Panc1 (cell line): ENCODE data around the gene TEAD4. TPM values are rescaled to one million over a fixed set of nuclear protein-coding genes. Genes with fewer than 3 reads are reported as not detected.

Experiments used
- ATAC-seq: fragments of 200-7000 bp; cut with Tn5 transposase; 2 replicates; pipeline ENCODE4 v1.9.1; 2020; ENCODE audit warnings: mild to moderate bottlenecking, moderate library complexity
- BruUV-seq: library from RNA; stranded (reverse); fragments of 400-500 nt; replicated peaks from 2 replicates; lab custom pipeline; 2021; lab: Mats Ljungman, UMichigan
- CTCF ChIA-PET: fragments of 300-600 bp; sonication (Branson Sonifier 250); formaldehyde crosslinking; loops from one replicate; lab custom pipeline; 2022; ENCODE audit warnings: antibody characterized with exemption; lab: Charles Lee
- POLR2A ChIA-PET: fragments of 300-600 bp; sonication (Branson Sonifier 250); formaldehyde crosslinking; loops from one replicate; lab custom pipeline; 2022; ENCODE audit warnings: antibody characterized with exemption; lab: Charles Lee
- DNase-seq: peaks from one replicate; pipeline ENCODE4 v3.0.0-alpha.2; 2010; ENCODE audit warnings: low read depth, low spot score
- H3K27ac ChIP-seq: 2 replicates; pipeline ENCODE4 v1.5.1; 2011; ENCODE audit warnings: mild to moderate bottlenecking, low read length, inconsistent platforms
- H3K27me3 ChIP-seq: fragments of 200-500 bp; sonication (Bioruptor generic); 2 replicates; pipeline ENCODE4 v1.6.0; 2014; ENCODE audit warnings: low read length, inconsistent platforms; ENCODE audit not compliant: control insufficient read depth, insufficient read depth
- H3K36me3 ChIP-seq: fragments of 200-500 bp; sonication (Bioruptor generic); 2 replicates; pipeline ENCODE4 v1.5.1; 2014; ENCODE audit warnings: inconsistent platforms, mild to moderate bottlenecking, low read length, moderate library complexity; ENCODE audit not compliant: control insufficient read depth, insufficient read depth
- H3K4me1 ChIP-seq: 2 replicates; pipeline ENCODE4 v1.5.1; 2011; ENCODE audit warnings: inconsistent platforms, mild to moderate bottlenecking, low read length, moderate library complexity; ENCODE audit not compliant: control insufficient read depth, insufficient read depth
- H3K4me3 ChIP-seq, 2 experiments: 2 replicates each; pipeline ENCODE4 v1.5.1; 2011 to 2012; ENCODE audit warnings: low read depth in 2 of 2, low read length in 2 of 2, mild to moderate bottlenecking in 2 of 2, inconsistent platforms in 1 of 2, moderate library complexity in 1 of 2
- H3K9me3 ChIP-seq: fragments of 200-500 bp; sonication (Bioruptor generic); 2 replicates; pipeline ENCODE4 v1.5.1; 2014; ENCODE audit warnings: low read depth, mild to moderate bottlenecking, inconsistent platforms, low read length, moderate library complexity; ENCODE audit not compliant: control insufficient read depth, insufficient read depth
- POLR2AphosphoS5 ChIP-seq: IDR thresholded peaks from 2 replicates; pipeline ENCODE4 v1.6.1; 2012; ENCODE audit warnings: mild to moderate bottlenecking, low read depth, low read length, moderate library complexity
- SIN3A ChIP-seq: IDR thresholded peaks from 2 replicates; pipeline ENCODE4 v1.6.1; 2012; ENCODE audit warnings: low read depth, mild to moderate bottlenecking, low read length, moderate library complexity, borderline replicate concordance; ENCODE audit not compliant: insufficient read depth
- TCF7L2 ChIP-seq: IDR thresholded peaks from 2 replicates; pipeline ENCODE4 v1.6.1; 2011; ENCODE audit warnings: mild to moderate bottlenecking, low read depth, low read length, inconsistent platforms
- in situ Hi-C: cut with HindIII; loops from 2 replicates; pipeline ENCODE4 v1.10.0; 2016; ENCODE audit warnings: low sequenced_read_pairs, low pct_unique_long_range_greater_than_20kb
- intact Hi-C: fragments of 100-400 bp; cut with micrococcal nuclease; formaldehyde crosslinking; loops from one replicate; pipeline ENCODE4 v1.10.0; 2022; ENCODE audit not compliant: unreplicated experiment
- total RNA-seq: library from RNA; stranded (reverse); gene quantifications from one replicate; pipeline ENCODE4 v1.2.1, GENCODE V29; 2021; ENCODE audit not compliant: unreplicated experiment
- TF ChIP-seq, protein P1 (sequence below): fragments of 450-650 bp; IDR thresholded peaks from 2 replicates; pipeline ENCODE4 v1.5.1; 2017; ENCODE audit warnings: mild to moderate bottlenecking
- TF ChIP-seq, protein P2 (sequence below), 2 experiments: IDR thresholded peaks; 2 replicates each; pipeline ENCODE4 v1.6.1; 2011 to 2012; ENCODE audit warnings: low read depth in 2 of 2, control low read depth in 1 of 2, low read length in 1 of 2, mild to moderate bottlenecking in 1 of 2, moderate library complexity in 1 of 2; ENCODE audit not compliant: insufficient read depth in 1 of 2

The TEAD4 gene
- total RNA-seq, 1 experiment from 2014 or later: 47.6 TPM

DNA sequence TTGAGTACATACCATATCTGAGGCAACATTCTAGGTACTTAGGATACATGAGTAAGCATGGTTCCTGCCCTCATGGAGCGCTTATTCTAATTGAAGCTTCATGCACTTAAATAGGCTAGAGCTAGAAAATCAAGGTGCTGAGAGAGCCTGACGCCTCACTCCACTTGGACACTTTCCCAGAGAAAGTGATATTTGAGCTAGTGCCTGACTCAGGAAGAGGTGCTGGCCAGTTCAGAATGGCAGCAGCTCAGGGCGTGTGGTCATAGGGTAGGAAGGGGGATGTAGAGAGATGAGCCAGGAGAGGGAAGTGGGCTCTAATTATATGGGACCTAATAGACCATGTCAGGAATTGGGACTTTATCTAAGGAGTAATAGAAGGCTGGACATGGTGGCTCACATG, 35.2 kb upstream of the TEAD4 start:
- ATAC-seq (no peak), DNase-seq (no peak)
- POLR2A ChIA-PET: no interaction called here
- BruUV-seq: no TSS peak
- no peaks in the 10 kb centered on the region for H3K27me3 ChIP-seq
- TF ChIP-seq POLR2AphosphoS5: no peak
- H3K4me3 ChIP-seq: no peak overlapping the region
- no peaks in the 10 kb centered on the region for H3K4me1 ChIP-seq
- no peaks in the 10 kb centered on the region for H3K9me3 ChIP-seq
- in situ Hi-C loops: no loop called here
- intact Hi-C loops: no loop called here
- H3K36me3 ChIP-seq: peaks cover 7% of the 10 kb centered on the region; the same call in 1 of the 2 replicates
- no peak overlapping the region for H3K27ac ChIP-seq
- CTCF ChIA-PET: no interaction called here

DNA sequence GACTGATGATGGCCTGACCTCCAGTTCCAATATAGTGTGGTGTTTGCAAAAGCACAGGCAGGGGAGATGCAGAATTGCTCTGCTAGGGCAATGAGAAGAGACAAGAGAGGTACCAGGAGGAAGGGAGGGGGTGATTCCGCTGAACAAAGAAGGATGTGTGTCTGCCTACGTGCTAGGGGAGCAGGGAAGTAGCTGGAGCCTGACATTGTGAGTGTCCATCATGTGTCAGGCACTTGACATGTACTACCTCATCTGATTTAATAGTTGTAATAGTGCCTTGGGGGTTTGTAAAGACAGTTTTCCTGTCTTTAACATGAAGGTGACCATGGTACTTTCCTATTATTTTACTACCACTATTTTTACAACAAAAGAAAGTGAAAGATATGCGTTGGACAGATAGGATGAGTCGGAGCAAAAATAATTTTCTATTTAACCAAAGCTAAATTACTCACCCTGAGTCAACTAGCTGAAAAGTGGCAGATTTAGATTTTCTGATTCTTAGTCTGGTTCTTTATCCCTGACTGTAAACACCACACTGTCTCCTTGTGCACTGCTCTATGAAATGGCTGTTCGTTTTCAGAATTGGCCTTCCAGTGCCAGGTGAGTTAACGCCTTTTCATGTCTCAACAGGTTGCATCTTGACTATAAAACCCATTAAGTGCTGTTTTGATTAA, 33.7 kb upstream of the TEAD4 start:
- TF ChIP-seq POLR2AphosphoS5 (no peak), TCF7L2 (no peak), SIN3A (no peak)
- TF ChIP-seq, protein P1, sequence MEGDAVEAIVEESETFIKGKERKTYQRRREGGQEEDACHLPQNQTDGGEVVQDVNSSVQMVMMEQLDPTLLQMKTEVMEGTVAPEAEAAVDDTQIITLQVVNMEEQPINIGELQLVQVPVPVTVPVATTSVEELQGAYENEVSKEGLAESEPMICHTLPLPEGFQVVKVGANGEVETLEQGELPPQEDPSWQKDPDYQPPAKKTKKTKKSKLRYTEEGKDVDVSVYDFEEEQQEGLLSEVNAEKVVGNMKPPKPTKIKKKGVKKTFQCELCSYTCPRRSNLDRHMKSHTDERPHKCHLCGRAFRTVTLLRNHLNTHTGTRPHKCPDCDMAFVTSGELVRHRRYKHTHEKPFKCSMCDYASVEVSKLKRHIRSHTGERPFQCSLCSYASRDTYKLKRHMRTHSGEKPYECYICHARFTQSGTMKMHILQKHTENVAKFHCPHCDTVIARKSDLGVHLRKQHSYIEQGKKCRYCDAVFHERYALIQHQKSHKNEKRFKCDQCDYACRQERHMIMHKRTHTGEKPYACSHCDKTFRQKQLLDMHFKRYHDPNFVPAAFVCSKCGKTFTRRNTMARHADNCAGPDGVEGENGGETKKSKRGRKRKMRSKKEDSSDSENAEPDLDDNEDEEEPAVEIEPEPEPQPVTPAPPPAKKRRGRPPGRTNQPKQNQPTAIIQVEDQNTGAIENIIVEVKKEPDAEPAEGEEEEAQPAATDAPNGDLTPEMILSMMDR: no peak
- TF ChIP-seq, protein P2, sequence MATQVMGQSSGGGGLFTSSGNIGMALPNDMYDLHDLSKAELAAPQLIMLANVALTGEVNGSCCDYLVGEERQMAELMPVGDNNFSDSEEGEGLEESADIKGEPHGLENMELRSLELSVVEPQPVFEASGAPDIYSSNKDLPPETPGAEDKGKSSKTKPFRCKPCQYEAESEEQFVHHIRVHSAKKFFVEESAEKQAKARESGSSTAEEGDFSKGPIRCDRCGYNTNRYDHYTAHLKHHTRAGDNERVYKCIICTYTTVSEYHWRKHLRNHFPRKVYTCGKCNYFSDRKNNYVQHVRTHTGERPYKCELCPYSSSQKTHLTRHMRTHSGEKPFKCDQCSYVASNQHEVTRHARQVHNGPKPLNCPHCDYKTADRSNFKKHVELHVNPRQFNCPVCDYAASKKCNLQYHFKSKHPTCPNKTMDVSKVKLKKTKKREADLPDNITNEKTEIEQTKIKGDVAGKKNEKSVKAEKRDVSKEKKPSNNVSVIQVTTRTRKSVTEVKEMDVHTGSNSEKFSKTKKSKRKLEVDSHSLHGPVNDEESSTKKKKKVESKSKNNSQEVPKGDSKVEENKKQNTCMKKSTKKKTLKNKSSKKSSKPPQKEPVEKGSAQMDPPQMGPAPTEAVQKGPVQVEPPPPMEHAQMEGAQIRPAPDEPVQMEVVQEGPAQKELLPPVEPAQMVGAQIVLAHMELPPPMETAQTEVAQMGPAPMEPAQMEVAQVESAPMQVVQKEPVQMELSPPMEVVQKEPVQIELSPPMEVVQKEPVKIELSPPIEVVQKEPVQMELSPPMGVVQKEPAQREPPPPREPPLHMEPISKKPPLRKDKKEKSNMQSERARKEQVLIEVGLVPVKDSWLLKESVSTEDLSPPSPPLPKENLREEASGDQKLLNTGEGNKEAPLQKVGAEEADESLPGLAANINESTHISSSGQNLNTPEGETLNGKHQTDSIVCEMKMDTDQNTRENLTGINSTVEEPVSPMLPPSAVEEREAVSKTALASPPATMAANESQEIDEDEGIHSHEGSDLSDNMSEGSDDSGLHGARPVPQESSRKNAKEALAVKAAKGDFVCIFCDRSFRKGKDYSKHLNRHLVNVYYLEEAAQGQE (IDR thresholded peaks at IDR 0.05; ENCODE audit: insufficient read depth in 1 of 2, low read depth in 2 of 2, low read length in 1 of 2): no peak
- CTCF ChIA-PET: no interaction called here
- Histone ChIP-seq H3K4me3 (no peak overlapping the region), H3K9me3 (no peaks in the 10 kb centered on the region), H3K4me1 (no peaks in the 10 kb centered on the region), H3K36me3 (peaks cover 7% of the 10 kb centered on the region; the same call in 1 of the 2 replicates), H3K27ac (no peak overlapping the region), H3K27me3 (no peaks in the 10 kb centered on the region)
- intact Hi-C loops (no loop called here), in situ Hi-C loops (no loop called here)
- POLR2A ChIA-PET: no interaction called here
- ATAC-seq (no peak), DNase-seq (no peak)
- no TSS peak for BruUV-seq

DNA sequence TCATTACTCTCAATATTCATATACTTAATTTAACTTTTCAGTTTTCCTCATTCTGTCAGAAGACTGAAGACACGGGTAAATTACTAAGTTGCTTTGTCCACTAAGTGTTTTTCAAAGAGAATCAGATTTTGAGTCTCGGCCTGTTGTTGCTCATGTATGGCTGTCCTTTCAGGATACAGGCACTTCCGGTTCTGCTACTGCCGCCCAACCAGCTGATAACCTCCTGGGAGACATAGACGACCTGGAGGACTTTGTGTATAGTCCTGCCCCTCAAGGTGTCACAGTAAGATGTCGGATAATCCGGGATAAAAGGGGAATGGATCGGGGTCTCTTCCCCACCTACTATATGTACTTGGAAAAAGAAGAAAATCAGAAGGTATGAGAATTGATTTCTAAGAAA, 28.3 kb upstream of the TEAD4 start:
- no peak overlapping the region for H3K4me3 ChIP-seq
- ATAC-seq (no peak), DNase-seq (no peak)
- no peaks in the 10 kb centered on the region for H3K9me3 ChIP-seq
- BruUV-seq: no TSS peak
- ChIA-PET POLR2A (no interaction called here), CTCF (no interaction called here)
- intact Hi-C loops (no loop called here), in situ Hi-C loops (no loop called here)
- H3K27me3 ChIP-seq: no peaks in the 10 kb centered on the region
- no peak overlapping the region for H3K27ac ChIP-seq
- H3K36me3 ChIP-seq: peaks cover 11% of the 10 kb centered on the region
- TF ChIP-seq, protein P1: no peak
- no peak for TF ChIP-seq TCF7L2
- TF ChIP-seq, protein P2 (IDR thresholded peaks at IDR 0.05; ENCODE audit: insufficient read depth in 1 of 2, low read depth in 2 of 2, low read length in 1 of 2): no peak
- no peak for TF ChIP-seq POLR2AphosphoS5
- no peak for TF ChIP-seq SIN3A
- H3K4me1 ChIP-seq: no peaks in the 10 kb centered on the region
